Stomach smooth muscle (tissue), 2 donors: ENCODE data around the gene SLC22A5.

Experiments used
- H3K27ac ChIP-seq: one replicate; pipeline ENCODE4 v1.7.0; 2013; ENCODE audit warnings: mild to moderate bottlenecking, low read length, inconsistent platforms
- H3K27me3 ChIP-seq, 2 donors: one replicate each; pipeline ENCODE4 v1.7.0; 2013; ENCODE audit warnings: low read length in 2 of 2; ENCODE audit not compliant: insufficient read depth in 2 of 2, control insufficient read depth in 1 of 2
- H3K36me3 ChIP-seq, 2 donors: one replicate each; pipeline ENCODE4 v1.7.0; 2013; ENCODE audit warnings: low read length in 2 of 2; ENCODE audit not compliant: control insufficient read depth in 2 of 2, insufficient read depth in 2 of 2
- H3K4me1 ChIP-seq: one replicate; pipeline ENCODE4 v1.7.0; 2013; ENCODE audit warnings: low read length; ENCODE audit not compliant: control insufficient read depth, insufficient read depth
- H3K4me3 ChIP-seq, 2 donors: one replicate each; pipeline ENCODE4 v1.7.0; 2013; ENCODE audit warnings: low read length in 2 of 2
- H3K9ac ChIP-seq, 2 donors: one replicate each; pipeline ENCODE4 v1.7.0; 2013; ENCODE audit warnings: low read length in 2 of 2, mild to moderate bottlenecking in 1 of 2
- H3K9me3 ChIP-seq, 2 donors: one replicate each; pipeline ENCODE4 v1.7.0; 2013; ENCODE audit warnings: low read length in 2 of 2; ENCODE audit not compliant: control insufficient read depth in 2 of 2
- donor health status: healthy.
- donor health status: Pancreatic carcinoma.

The SLC22A5 gene

GRCh38 chr5:132387640-132388117 lies 18.2 kb downstream of the SLC22A5 start:
- Histone ChIP-seq H3K27me3 (no peaks in the 10 kb centered on the region), H3K4me3 (peak overlapping the region; percentile 55 to 59), H3K9ac (peak overlapping the region; percentile 21 to 69), H3K9me3 (no peaks in the 10 kb centered on the region), H3K27ac (peak overlapping the region; percentile 96), H3K36me3 (peaks cover 7 to 9% of the 10 kb centered on the region in 2 donors), H3K4me1 (peaks cover 52% of the 10 kb centered on the region)

GRCh38 chr5:132388244-132389050 lies 18.9 kb downstream of the SLC22A5 start:
- no peaks in the 10 kb centered on the region for H3K9me3 ChIP-seq
- no peaks in the 10 kb centered on the region for H3K27me3 ChIP-seq
- peaks cover 8 to 9% of the 10 kb centered on the region in 2 donors for H3K36me3 ChIP-seq
- H3K4me3 ChIP-seq: peak overlapping the region; percentile 55 to 59
- H3K9ac ChIP-seq: peak overlapping the region; percentile 60 to 69
- H3K4me1 ChIP-seq: peaks cover 56% of the 10 kb centered on the region
- H3K27ac ChIP-seq: peak overlapping the region; percentile 96

- Histone ChIP-seq H3K27me3 (no peaks in the 10 kb centered on the region), H3K4me1 (peaks cover 60% of the 10 kb centered on the region), H3K9me3 (no peaks in the 10 kb centered on the region), H3K27ac (peak overlapping the region; percentile 96), H3K36me3 (peaks cover 9 to 12% of the 10 kb centered on the region in 2 donors), H3K4me3 (no peak overlapping the region), H3K9ac (peak overlapping the region in 1 of 2 donors; percentile 69)
Observed at GRCh38 chr5:132389051-132389331, 19.5 kb downstream of the SLC22A5 start.

- no peaks in the 10 kb centered on the region for H3K9me3 ChIP-seq
- H3K27ac ChIP-seq: peak overlapping the region; percentile 96
- H3K4me1 ChIP-seq: peaks cover 66% of the 10 kb centered on the region
- H3K27me3 ChIP-seq: no peaks in the 10 kb centered on the region
- H3K4me3 ChIP-seq: no peak overlapping the region
- peaks cover 4 to 11% of the 10 kb centered on the region in 2 donors for H3K36me3 ChIP-seq
- no peak overlapping the region for H3K9ac ChIP-seq
Observed at GRCh38 chr5:132389585-132390286, 20.2 kb downstream of the SLC22A5 start.

- Histone ChIP-seq H3K27me3 (no peaks in the 10 kb centered on the region), H3K27ac (peak overlapping the region; percentile 46), H3K9me3 (no peaks in the 10 kb centered on the region), H3K4me1 (peaks cover 60% of the 10 kb centered on the region), H3K9ac (no peak overlapping the region), H3K4me3 (no peak overlapping the region), H3K36me3 (peaks cover 4 to 11% of the 10 kb centered on the region in 2 donors)
Observed at GRCh38 chr5:132391247-132391646, 21.7 kb downstream of the SLC22A5 start.

GRCh38 chr5:132391870-132392269 lies 22.4 kb downstream of the SLC22A5 start:
- Histone ChIP-seq H3K4me1 (peaks cover 57% of the 10 kb centered on the region), H3K27me3 (no peaks in the 10 kb centered on the region), H3K9me3 (no peaks in the 10 kb centered on the region), H3K36me3 (peaks cover 4 to 11% of the 10 kb centered on the region in 2 donors), H3K4me3 (no peak overlapping the region), H3K9ac (no peak overlapping the region), H3K27ac (peak overlapping the region; percentile 46)

GRCh38 chr5:132392411-132392810 lies 22.9 kb downstream of the SLC22A5 start:
- no peak overlapping the region for H3K27ac ChIP-seq

GRCh38 chr5:132392978-132393825 lies 23.7 kb downstream of the SLC22A5 start:
- H3K4me1 ChIP-seq: peaks cover 45% of the 10 kb centered on the region
- peak overlapping the region; percentile 80 for H3K27ac ChIP-seq
- H3K9ac ChIP-seq: no peak overlapping the region
- no peaks in the 10 kb centered on the region for H3K9me3 ChIP-seq
- H3K4me3 ChIP-seq: peak overlapping the region in 1 of 2 donors; percentile 22
- no peaks in the 10 kb centered on the region for H3K27me3 ChIP-seq
- H3K36me3 ChIP-seq: peaks cover 4 to 11% of the 10 kb centered on the region in 2 donors

More at GRCh38 chr5:132392411-132392810, 22.9 kb downstream of the SLC22A5 start:
- Histone ChIP-seq H3K27me3 (no peaks in the 10 kb centered on the region), H3K9me3 (no peaks in the 10 kb centered on the region), H3K4me1 (peaks cover 53% of the 10 kb centered on the region), H3K9ac (no peak overlapping the region), H3K36me3 (peaks cover 4 to 11% of the 10 kb centered on the region in 2 donors), H3K4me3 (no peak overlapping the region)

GRCh38 chr5:132394667-132395259 lies 25.3 kb downstream of the SLC22A5 start:
- peak overlapping the region in 1 of 2 donors; percentile 6 for H3K9ac ChIP-seq
- H3K9me3 ChIP-seq: no peaks in the 10 kb centered on the region
- no peaks in the 10 kb centered on the region for H3K27me3 ChIP-seq
- peaks cover 29% of the 10 kb centered on the region for H3K4me1 ChIP-seq
- H3K27ac ChIP-seq: peak overlapping the region; percentile 80
- H3K36me3 ChIP-seq: peaks cover 4 to 11% of the 10 kb centered on the region in 2 donors
- H3K4me3 ChIP-seq: no peak overlapping the region

GRCh38 chr5:132396589-132397031 lies 27.1 kb downstream of the SLC22A5 start:
- no peak overlapping the region for H3K4me3 ChIP-seq
- H3K27ac ChIP-seq: peak overlapping the region; percentile 80
- no peak overlapping the region for H3K9ac ChIP-seq
- H3K36me3 ChIP-seq: peaks cover 4 to 11% of the 10 kb centered on the region in 2 donors
- H3K4me1 ChIP-seq: peaks cover 23% of the 10 kb centered on the region
- no peaks in the 10 kb centered on the region for H3K27me3 ChIP-seq
- no peaks in the 10 kb centered on the region for H3K9me3 ChIP-seq
